Activated T-helper 2 cell treated with anti-CD3 and anti-CD28 coated beads, Interferon-gamma antibody, Interleukin-2, Interleukin-4, amounts not matched to agents 10 μg/mL and 5 μg/mL and 100 μg/mL, durations not matched to agents 14 hours and 24 hours and 36 hours (primary cell): ENCODE measurements around the gene PCDHGA8. TPM values are rescaled to one million over a fixed set of nuclear protein-coding genes. Genes with fewer than 3 reads are reported as not detected.

Experiments
- DNase-seq: peaks from one replicate; pipeline ENCODE4 v3.0.0; 2021; ENCODE audit warnings: low spot score
- H3K27ac Mint-ChIP-seq: one replicate; pipeline ENCODE4 v1.8.0; 2021; ENCODE audit warnings: mixed read lengths
- H3K27me3 Mint-ChIP-seq: one replicate; pipeline ENCODE4 v1.8.0; 2021; ENCODE audit warnings: low read depth, mixed read lengths
- H3K36me3 Mint-ChIP-seq: one replicate; pipeline ENCODE4 v1.8.0; 2021; ENCODE audit warnings: low read depth, mixed read lengths
- H3K4me1 Mint-ChIP-seq: one replicate; pipeline ENCODE4 v1.8.0; 2021; ENCODE audit warnings: low read depth, mixed read lengths
- H3K4me3 Mint-ChIP-seq: one replicate; pipeline ENCODE4 v1.8.0; 2021; ENCODE audit warnings: low read depth, mild to moderate bottlenecking, moderate library complexity, mixed read lengths
- H3K9me3 Mint-ChIP-seq: one replicate; pipeline ENCODE4 v1.8.0; 2021; ENCODE audit warnings: mixed read lengths
- intact Hi-C: fragments of 100-400 bp; cut with micrococcal nuclease; formaldehyde crosslinking; loops from one replicate; pipeline ENCODE4 v1.15.1; 2023
- total RNA-seq: library from RNA; stranded (reverse); gene quantifications from 2 replicates; pipeline ENCODE4 v1.2.3, GENCODE V29; 2022

PCDHGA8 gene
- total RNA-seq, 1 donor from 2014 or later: 0.07 TPM

GRCh38 chr5:141356950-141357349 is 35.5 kb upstream of the PCDHGA8 start:
- H3K4me1 Mint-ChIP-seq: peaks cover 2% of the 10 kb centered on the region
- H3K9me3 Mint-ChIP-seq: peaks cover 31% of the 10 kb centered on the region
- H3K27ac Mint-ChIP-seq: no peak overlapping the region
- peaks cover 27% of the 10 kb centered on the region for H3K27me3 Mint-ChIP-seq
- DNase-seq: no peak
- intact Hi-C loops: loop anchor here (5.0 to 10.0 kb wide), 4 partner anchors 65 to 200 kb away; partner anchors contain the start of gene PCDHGA11
- H3K4me3 Mint-ChIP-seq: no peak overlapping the region
- peaks cover 3% of the 10 kb centered on the region for H3K36me3 Mint-ChIP-seq

- DNase-seq: no peak
- peak within 1 kb of the TSS; percentile 62 for H3K27ac Mint-ChIP-seq
- H3K36me3 Mint-ChIP-seq: peaks cover 6% of the 10 kb centered on the region
- H3K27me3 Mint-ChIP-seq: peaks cover 34% of the 10 kb centered on the region
- H3K4me3 Mint-ChIP-seq: peak within 1 kb of the TSS; percentile 85
- peaks cover 52% of the 10 kb centered on the region for H3K9me3 Mint-ChIP-seq
- H3K4me1 Mint-ChIP-seq: peaks cover 2% of the 10 kb centered on the region
- intact Hi-C loops: loop anchor here (5.0 to 10.0 kb wide), 4 partner anchors 62 to 197 kb away; partner anchors contain the start of gene PCDHGA11
Observed at GRCh38 chr5:141359790-141360426, 32.5 kb upstream of the PCDHGA8 start, which contains the start of gene PCDHGB2. TSS of gene PCDHGB2 (plus strand) at chr5:141359994. CDS start at chr5:141360136, 142 bp downstream.

- Mint-ChIP-seq H3K27ac (no peak overlapping the region), H3K4me3 (peak overlapping the region; percentile 85), H3K36me3 (peaks cover 6% of the 10 kb centered on the region), H3K4me1 (peaks cover 2% of the 10 kb centered on the region), H3K27me3 (peaks cover 37% of the 10 kb centered on the region), H3K9me3 (peaks cover 55% of the 10 kb centered on the region)
- intact Hi-C loops: no loop called here
- no peak for DNase-seq
Observed at GRCh38 chr5:141360685-141361084, 31.7 kb upstream of the PCDHGA8 start.

- intact Hi-C loops: no loop called here
- peaks cover 33% of the 10 kb centered on the region for H3K27me3 Mint-ChIP-seq
- H3K4me1 Mint-ChIP-seq: peaks cover 2% of the 10 kb centered on the region
- DNase-seq: no peak
- peaks cover 6% of the 10 kb centered on the region for H3K36me3 Mint-ChIP-seq
- H3K4me3 Mint-ChIP-seq: no peak overlapping the region
- H3K27ac Mint-ChIP-seq: no peak overlapping the region
- H3K9me3 Mint-ChIP-seq: peaks cover 55% of the 10 kb centered on the region
Observed at GRCh38 chr5:141362719-141363118, 29.7 kb upstream of the PCDHGA8 start.

- Mint-ChIP-seq H3K4me3 (no peak within 1 kb of the TSS), H3K27me3 (peaks cover 30% of the 10 kb centered on the region), H3K9me3 (peaks cover 52% of the 10 kb centered on the region), H3K27ac (no peak within 1 kb of the TSS), H3K4me1 (peaks cover 2% of the 10 kb centered on the region), H3K36me3 (peaks cover 6% of the 10 kb centered on the region)
- intact Hi-C loops: no loop called here
- no peak for DNase-seq
Observed at GRCh38 chr5:141363952-141364660, 28.3 kb upstream of the PCDHGA8 start, which contains the start of gene PCDHGA5. TSS of gene PCDHGA5 (plus strand) at chr5:141364162. CDS start at chr5:141364331, 169 bp downstream.

GRCh38 chr5:141366016-141366896 is 26.2 kb upstream of the PCDHGA8 start:
- Mint-ChIP-seq H3K9me3 (peaks cover 45% of the 10 kb centered on the region), H3K27me3 (peaks cover 30% of the 10 kb centered on the region), H3K36me3 (peaks cover 3% of the 10 kb centered on the region), H3K4me1 (peaks cover 1% of the 10 kb centered on the region), H3K27ac (no peak overlapping the region), H3K4me3 (no peak overlapping the region)
- intact Hi-C loops: no loop called here
- DNase-seq: no peak

GRCh38 chr5:141369994-141370848 is 22.2 kb upstream of the PCDHGA8 start, which contains the start of gene PCDHGB3:
TSS of gene PCDHGB3 (plus strand) at chr5:141370242. CDS start at chr5:141370395, 153 bp downstream.
- Mint-ChIP-seq H3K27me3 (peaks cover 19% of the 10 kb centered on the region), H3K4me1 (peaks cover 1% of the 10 kb centered on the region), H3K27ac (no peak within 1 kb of the TSS), H3K9me3 (peaks cover 37% of the 10 kb centered on the region), H3K36me3 (peaks cover 5% of the 10 kb centered on the region), H3K4me3 (peak within 1 kb of the TSS; percentile 77)
- intact Hi-C loops: no loop called here
- DNase-seq: no peak

- Mint-ChIP-seq H3K4me1 (peaks cover 1% of the 10 kb centered on the region), H3K9me3 (peaks cover 38% of the 10 kb centered on the region), H3K4me3 (no peak overlapping the region), H3K27ac (no peak overlapping the region), H3K36me3 (peaks cover 5% of the 10 kb centered on the region), H3K27me3 (peaks cover 15% of the 10 kb centered on the region)
- intact Hi-C loops: no loop called here
- DNase-seq: no peak
Observed at GRCh38 chr5:141371572-141372475, 20.6 kb upstream of the PCDHGA8 start.

GRCh38 chr5:141373673-141374317 is 18.6 kb upstream of the PCDHGA8 start, which contains the start of gene PCDHGA6:
TSS of gene PCDHGA6 (plus strand) at chr5:141373891. CDS start at chr5:141374084, 193 bp downstream.
- Mint-ChIP-seq H3K36me3 (peaks cover 5% of the 10 kb centered on the region), H3K27me3 (peaks cover 15% of the 10 kb centered on the region), H3K4me3 (peak within 1 kb of the TSS; percentile 13), H3K27ac (no peak within 1 kb of the TSS), H3K9me3 (peaks cover 44% of the 10 kb centered on the region), H3K4me1 (peaks cover 1% of the 10 kb centered on the region)
- no peak for DNase-seq
- intact Hi-C loops: no loop called here

GRCh38 chr5:141374627-141375026 is 17.8 kb upstream of the PCDHGA8 start:
- no peak overlapping the region for H3K4me3 Mint-ChIP-seq
- peaks cover 5% of the 10 kb centered on the region for H3K36me3 Mint-ChIP-seq
- H3K9me3 Mint-ChIP-seq: peaks cover 46% of the 10 kb centered on the region
- intact Hi-C loops: no loop called here
- H3K27me3 Mint-ChIP-seq: peaks cover 11% of the 10 kb centered on the region
- no peaks in the 10 kb centered on the region for H3K4me1 Mint-ChIP-seq
- no peak for DNase-seq
- H3K27ac Mint-ChIP-seq: no peak overlapping the region
